ENCODE results near the gene ZDHHC8. TPM values are rescaled to one million over a fixed set of nuclear protein-coding genes. Genes with fewer than 3 reads are reported as not detected.

Gene ZDHHC8
- total RNA-seq, 2 donors from 2014 or later: 14.1 to 36.6 TPM

GRCh38 chr22:20183101-20183500 lies 51.5 kb downstream of the ZDHHC8 start:
- intact Hi-C loops (cut with DNase I): no loop called here

GRCh38 chr22:20183823-20184222 lies 52.2 kb downstream of the ZDHHC8 start:
- H3K9me3 ChIP-seq: no peaks in the 10 kb centered on the region

More at GRCh38 chr22:20183101-20183500, 51.5 kb downstream of the ZDHHC8 start:
- Histone ChIP-seq H3K4me1 (replicated peaks) (no peaks in the 10 kb centered on the region), H3K9me3 (no peaks in the 10 kb centered on the region), H3K36me3 (no peaks in the 10 kb centered on the region), H3K27ac (no peak overlapping the region), H3K27me3 (replicated peaks; ENCODE audit: insufficient read depth) (no peaks in the 10 kb centered on the region), H3K4me3 (no peak overlapping the region)
- no peak for DNase-seq (ENCODE audit: low spot score)
- TF ChIP-seq POLR2A (IDR thresholded peaks at IDR 0.05): no peak
- no peak for TF ChIP-seq CTCF (IDR thresholded peaks at IDR 0.05)
- TF ChIP-seq POLR2AphosphoS5 (IDR thresholded peaks at IDR 0.05): no peak
- 91% methylated on average over 8 of the region's 8 CpGs for WGBS

GRCh38 chr22:20184501-20185165 lies 53.0 kb downstream of the ZDHHC8 start:
- Histone ChIP-seq H3K36me3 (no peaks in the 10 kb centered on the region), H3K9me3 (no peaks in the 10 kb centered on the region), H3K4me1 (replicated peaks) (no peaks in the 10 kb centered on the region), H3K27ac (no peak overlapping the region), H3K27me3 (replicated peaks; ENCODE audit: insufficient read depth) (no peaks in the 10 kb centered on the region), H3K4me3 (no peak overlapping the region)
- WGBS: 79% methylated on average over 14 of the region's 18 CpGs
- intact Hi-C loops (cut with DNase I): no loop called here
- TF ChIP-seq POLR2AphosphoS5 (IDR thresholded peaks at IDR 0.05) (no peak), POLR2A (IDR thresholded peaks at IDR 0.05) (no peak), CTCF (IDR thresholded peaks at IDR 0.05) (no peak)
- DNase-seq (ENCODE audit: low spot score): no peak

More at GRCh38 chr22:20183823-20184222, 52.2 kb downstream of the ZDHHC8 start:
- DNase-seq (ENCODE audit: low spot score): no peak
- WGBS: 79% methylated on average over 6 of the region's 6 CpGs
- intact Hi-C loops (cut with DNase I): no loop called here
- Histone ChIP-seq H3K27me3 (replicated peaks; ENCODE audit: insufficient read depth) (no peaks in the 10 kb centered on the region), H3K36me3 (no peaks in the 10 kb centered on the region), H3K4me1 (replicated peaks) (no peaks in the 10 kb centered on the region), H3K27ac (no peak overlapping the region), H3K4me3 (no peak overlapping the region)
- TF ChIP-seq POLR2AphosphoS5 (IDR thresholded peaks at IDR 0.05) (no peak), POLR2A (IDR thresholded peaks at IDR 0.05) (no peak), CTCF (IDR thresholded peaks at IDR 0.05) (no peak)

GRCh38 chr22:20185750-20186149 lies 54.1 kb downstream of the ZDHHC8 start:
- H3K36me3 ChIP-seq: no peaks in the 10 kb centered on the region
- WGBS: 80% methylated on average over 6 of the region's 6 CpGs
- no peak overlapping the region for H3K4me3 ChIP-seq
- intact Hi-C loops (cut with DNase I): no loop called here
- no peaks in the 10 kb centered on the region for H3K4me1 ChIP-seq (replicated peaks)
- no peak for TF ChIP-seq CTCF (IDR thresholded peaks at IDR 0.05)
- TF ChIP-seq POLR2A (IDR thresholded peaks at IDR 0.05): no peak
- TF ChIP-seq POLR2AphosphoS5 (IDR thresholded peaks at IDR 0.05): no peak
- no peaks in the 10 kb centered on the region for H3K27me3 ChIP-seq (replicated peaks; ENCODE audit: insufficient read depth)
- no peaks in the 10 kb centered on the region for H3K9me3 ChIP-seq
- no peak overlapping the region for H3K27ac ChIP-seq
- no peak for DNase-seq (ENCODE audit: low spot score)
